GM23248 (cell line): ENCODE measurements around the gene ASB10.

Experiments used
- EZH2 ChIP-seq: fragments of 200-600 bp; sonication (generic); IDR thresholded peaks from 2 replicates; pipeline ENCODE4 v1.6.1; 2018; ENCODE audit warnings: antibody characterized with exemption, mild to moderate bottlenecking; ENCODE audit not compliant: insufficient read depth, poor library complexity, severe bottlenecking
- EZH2phosphoT487 ChIP-seq: fragments of 200-600 bp; sonication (generic); IDR thresholded peaks from 2 replicates; pipeline ENCODE4 v1.6.1; 2018; ENCODE audit warnings: antibody characterized with exemption, moderate library complexity, mild to moderate bottlenecking, low read depth; ENCODE audit not compliant: insufficient read depth

DNA sequence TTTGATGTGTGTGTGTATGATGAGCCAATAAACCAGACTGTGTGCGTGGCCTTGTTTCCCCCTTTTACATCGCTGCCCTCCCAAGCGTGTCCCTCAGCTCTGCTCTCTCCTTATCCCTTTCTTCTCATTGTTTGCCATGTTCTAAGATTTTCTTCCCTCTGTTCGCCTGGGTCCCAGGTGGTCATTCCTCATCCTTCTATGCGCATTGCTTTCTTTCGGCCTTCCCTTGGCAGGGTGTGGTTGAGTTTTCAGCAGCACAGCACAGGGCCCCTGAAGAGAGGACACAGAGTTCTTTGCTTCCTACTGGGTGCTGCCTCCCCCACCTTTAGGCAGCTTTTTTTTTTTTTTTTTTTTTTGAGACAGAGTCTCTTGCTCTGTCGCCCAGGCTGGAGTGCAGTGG is 42.7 kb downstream of the ASB10 start:
- TF ChIP-seq EZH2 (no peak), EZH2phosphoT487 (no peak)
